HEK293 (cell line): Measurements from ENCODE around the gene ASF1A.

ENCODE experiments used
- CTCF ChIA-PET: fragments of 350-600 bp; formaldehyde crosslinking; extraction: SDS; loops from one replicate; lab custom pipeline; 2021; ENCODE audit warnings: antibody characterized with exemption; lab: Yijun Ruan, JAX
- POLR2A ChIA-PET: fragments of 300-600 bp; formaldehyde crosslinking; extraction: SDS; loops from one replicate; lab custom pipeline; 2020; ENCODE audit warnings: antibody characterized with exemption, inconsistent platforms; lab: Yijun Ruan, JAX
- H3K27ac ChIP-seq: fragments of 200-500 bp; sonication (Bioruptor generic); 2 replicates; pipeline ENCODE4 v1.5.1; 2014; ENCODE audit warnings: low read depth, low read length, control low read depth, inconsistent platforms; ENCODE audit errors: extremely low read depth
- H3K36me3 ChIP-seq, 2 experiments: fragments of 200-500 bp in 1 of 2; sonication (Bioruptor generic) in 1 of 2; 1 replicate in 1 of 2; 2 replicates in 1 of 2; pipeline ENCODE4 v1.5.1; 2014 to 2017; ENCODE audit warnings: inconsistent platforms in 2 of 2, low read length in 2 of 2; ENCODE audit not compliant: control insufficient read depth in 2 of 2, insufficient read depth in 1 of 2
- H3K4me1 ChIP-seq: fragments of 200-500 bp; sonication (Bioruptor generic); 2 replicates; pipeline ENCODE4 v1.5.1; 2014; ENCODE audit warnings: mild to moderate bottlenecking, low read length, inconsistent platforms; ENCODE audit not compliant: control insufficient read depth, insufficient read depth
- H3K4me3 ChIP-seq: 2 replicates; pipeline ENCODE4 v1.5.1; 2011; ENCODE audit warnings: low read depth, mild to moderate bottlenecking, control low read depth, low read length, moderate library complexity
- H3K9me3 ChIP-seq: fragments of 200-500 bp; sonication (Bioruptor generic); 2 replicates; pipeline ENCODE4 v1.5.1; 2014; ENCODE audit warnings: low read depth, low read length, inconsistent platforms; ENCODE audit not compliant: control insufficient read depth, insufficient read depth
- BCL6B ChIP-seq: fragments of 450-650 bp; formaldehyde crosslinking; IDR thresholded peaks from 2 replicates; pipeline ENCODE4 v1.5.1; 2017; ENCODE audit warnings: missing biosample characterization, missing genetic modification characterization
- FEZF1 ChIP-seq: fragments of 450-650 bp; formaldehyde crosslinking; IDR thresholded peaks from 2 replicates; pipeline ENCODE4 v1.5.1; 2016; ENCODE audit warnings: missing biosample characterization, missing genetic modification characterization
- OVOL3 ChIP-seq: fragments of 450-650 bp; formaldehyde crosslinking; IDR thresholded peaks from 2 replicates; pipeline ENCODE4 v1.5.1; 2016; ENCODE audit warnings: missing biosample characterization, missing genetic modification characterization
- PRDM6 ChIP-seq: fragments of 450-650 bp; formaldehyde crosslinking; IDR thresholded peaks from 2 replicates; pipeline ENCODE4 v1.5.1; 2017; ENCODE audit warnings: missing biosample characterization, missing genetic modification characterization
- ZIC2 ChIP-seq: fragments of 450-650 bp; formaldehyde crosslinking; IDR thresholded peaks from 2 replicates; pipeline ENCODE4 v1.5.1; 2016; ENCODE audit warnings: missing biosample characterization, missing genetic modification characterization
- ZNF174 ChIP-seq: fragments of 450-650 bp; formaldehyde crosslinking; IDR thresholded peaks from 2 replicates; pipeline ENCODE4 v1.5.0; 2017; ENCODE audit warnings: missing biosample characterization, mild to moderate bottlenecking, missing genetic modification characterization
- ZNF202 ChIP-seq: fragments of 450-650 bp; formaldehyde crosslinking; IDR thresholded peaks from 2 replicates; pipeline ENCODE4 v1.5.1; 2016; ENCODE audit warnings: missing biosample characterization, missing genetic modification characterization, borderline replicate concordance
- ZNF394 ChIP-seq: fragments of 450-650 bp; formaldehyde crosslinking; IDR thresholded peaks from 2 replicates; pipeline ENCODE4 v1.5.1; 2016; ENCODE audit warnings: missing biosample characterization, missing genetic modification characterization, mild to moderate bottlenecking, moderate library complexity, borderline replicate concordance
- ZNF404 ChIP-seq: fragments of 450-650 bp; formaldehyde crosslinking; IDR thresholded peaks from 2 replicates; pipeline ENCODE4 v1.5.1; 2017; ENCODE audit warnings: missing biosample characterization, missing genetic modification characterization
- ZNF48 ChIP-seq: fragments of 450-650 bp; formaldehyde crosslinking; IDR thresholded peaks from 2 replicates; pipeline ENCODE4 v1.5.1; 2016; ENCODE audit warnings: missing biosample characterization, missing genetic modification characterization
- ZNF521 ChIP-seq: fragments of 450-650 bp; formaldehyde crosslinking; IDR thresholded peaks from 2 replicates; pipeline ENCODE4 v1.5.1; 2017; ENCODE audit warnings: missing biosample characterization, mild to moderate bottlenecking, missing genetic modification characterization
- TF ChIP-seq, protein P1 (sequence below): fragments of 450-650 bp; formaldehyde crosslinking; IDR thresholded peaks from 2 replicates; pipeline ENCODE4 v1.5.1; 2017; ENCODE audit warnings: missing biosample characterization, missing genetic modification characterization
- TF ChIP-seq, protein P2 (sequence below): fragments of 450-650 bp; formaldehyde crosslinking; IDR thresholded peaks from 2 replicates; pipeline ENCODE4 v1.5.1; 2016; ENCODE audit warnings: missing biosample characterization, missing genetic modification characterization
- TF ChIP-seq, protein P3 (sequence below): IDR thresholded peaks from 2 replicates; pipeline ENCODE4 v1.6.1; 2011; ENCODE audit warnings: mild to moderate bottlenecking, low read depth, low read length, borderline replicate concordance

Gene ASF1A

DNA sequence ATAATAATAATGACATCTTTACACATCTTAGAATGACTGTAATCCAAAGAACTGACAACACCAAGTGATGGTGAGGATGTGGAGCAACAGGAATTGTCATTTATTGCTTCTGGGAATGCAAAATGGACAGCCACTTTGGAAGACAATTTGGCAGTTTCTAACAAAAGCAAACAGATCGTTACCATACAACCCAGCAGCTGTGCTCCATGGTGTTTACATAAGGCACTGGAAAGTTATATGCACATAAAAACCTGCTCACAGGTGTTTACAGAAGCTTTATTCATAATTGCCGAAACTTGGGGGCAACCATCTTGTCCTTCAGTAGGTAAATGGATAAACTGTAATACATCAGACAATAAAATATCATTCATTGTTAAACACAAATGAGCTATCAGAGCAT, 18.3 kb upstream of the ASF1A start:
- CTCF ChIA-PET = interaction anchor here (0.7 to 1.1 kb wide), 3 partner anchors 34 to 235 kb away, joined by 3 to 4 read pairs (median 3); partner anchors contain the start of gene MCM9
- no peaks in the 10 kb centered on the region for H3K9me3 ChIP-seq
- TF ChIP-seq ZNF394 (tag by site-specific recombination) (no peak), ZNF404 (no peak), ZNF174 (tag by site-specific recombination) (no peak), OVOL3 (tag by site-specific recombination) (no peak), ZNF521 (tag by site-specific recombination) (no peak), ZIC2 (tag by site-specific recombination) (no peak), PRDM6 (tag by site-specific recombination) (0 out of 2 replicates have a peak, but pooled peaks have one; percentile 18), FEZF1 (tag by site-specific recombination) (0 out of 2 replicates have a peak, but pooled peaks have one; percentile 38), BCL6B (peak; percentile 72; the same call in 1 of the 2 replicates), ZNF202 (tag by site-specific recombination) (no peak)
- TF ChIP-seq, protein P1, sequence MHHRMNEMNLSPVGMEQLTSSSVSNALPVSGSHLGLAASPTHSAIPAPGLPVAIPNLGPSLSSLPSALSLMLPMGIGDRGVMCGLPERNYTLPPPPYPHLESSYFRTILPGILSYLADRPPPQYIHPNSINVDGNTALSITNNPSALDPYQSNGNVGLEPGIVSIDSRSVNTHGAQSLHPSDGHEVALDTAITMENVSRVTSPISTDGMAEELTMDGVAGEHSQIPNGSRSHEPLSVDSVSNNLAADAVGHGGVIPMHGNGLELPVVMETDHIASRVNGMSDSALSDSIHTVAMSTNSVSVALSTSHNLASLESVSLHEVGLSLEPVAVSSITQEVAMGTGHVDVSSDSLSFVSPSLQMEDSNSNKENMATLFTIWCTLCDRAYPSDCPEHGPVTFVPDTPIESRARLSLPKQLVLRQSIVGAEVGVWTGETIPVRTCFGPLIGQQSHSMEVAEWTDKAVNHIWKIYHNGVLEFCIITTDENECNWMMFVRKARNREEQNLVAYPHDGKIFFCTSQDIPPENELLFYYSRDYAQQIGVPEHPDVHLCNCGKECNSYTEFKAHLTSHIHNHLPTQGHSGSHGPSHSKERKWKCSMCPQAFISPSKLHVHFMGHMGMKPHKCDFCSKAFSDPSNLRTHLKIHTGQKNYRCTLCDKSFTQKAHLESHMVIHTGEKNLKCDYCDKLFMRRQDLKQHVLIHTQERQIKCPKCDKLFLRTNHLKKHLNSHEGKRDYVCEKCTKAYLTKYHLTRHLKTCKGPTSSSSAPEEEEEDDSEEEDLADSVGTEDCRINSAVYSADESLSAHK (tag by site-specific recombination) = peak; percentile 32; the same call in 1 of the 2 replicates
- TF ChIP-seq, protein P2, sequence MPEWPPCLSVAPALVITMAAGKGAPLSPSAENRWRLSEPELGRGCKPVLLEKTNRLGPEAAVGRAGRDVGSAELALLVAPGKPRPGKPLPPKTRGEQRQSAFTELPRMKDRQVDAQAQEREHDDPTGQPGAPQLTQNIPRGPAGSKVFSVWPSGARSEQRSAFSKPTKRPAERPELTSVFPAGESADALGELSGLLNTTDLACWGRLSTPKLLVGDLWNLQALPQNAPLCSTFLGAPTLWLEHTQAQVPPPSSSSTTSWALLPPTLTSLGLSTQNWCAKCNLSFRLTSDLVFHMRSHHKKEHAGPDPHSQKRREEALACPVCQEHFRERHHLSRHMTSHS (tag by site-specific recombination) = no peak
- TF ChIP-seq, all 188 proteins: peak for 4
- Histone ChIP-seq H3K27ac (no peak overlapping the region), H3K36me3 (no peaks in the 10 kb centered on the region; a peak in 1 of 3 replicates), H3K4me3 (no peak overlapping the region), H3K4me1 (no peaks in the 10 kb centered on the region)
- POLR2A ChIA-PET = no interaction called here

DNA sequence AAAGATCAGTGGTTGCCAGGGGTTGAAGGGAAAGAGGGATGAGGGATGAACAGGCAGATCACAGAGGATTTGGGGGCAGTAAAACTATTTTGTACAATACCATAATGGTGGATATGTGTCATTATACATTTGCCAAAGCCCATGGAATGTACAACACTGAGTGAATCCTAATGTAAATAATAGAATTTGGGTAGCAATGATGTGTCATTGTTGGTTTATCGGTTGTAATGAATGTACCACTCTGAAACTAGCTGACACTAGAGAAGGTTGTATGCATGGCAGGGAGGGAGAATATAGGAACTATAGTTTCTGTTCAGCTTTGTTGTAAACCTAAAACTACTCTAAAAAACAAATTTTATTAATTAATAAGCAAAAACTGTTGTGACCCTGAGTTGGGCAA, 17.8 kb upstream of the ASF1A start:
- ChIA-PET CTCF (interaction anchor here (0.6 to 1.1 kb wide), 5 partner anchors 10 to 234 kb away, joined by 3 to 4 read pairs (median 3); partner anchors contain the start of gene MCM9), POLR2A (interaction anchor here (1.0 kb wide), 1 partner anchor 167 kb away, joined by 4 read pairs; no protein-coding TSS in a partner anchor)
- Histone ChIP-seq H3K4me3 (no peak overlapping the region), H3K27ac (no peak overlapping the region), H3K4me1 (no peaks in the 10 kb centered on the region), H3K36me3 (no peaks in the 10 kb centered on the region; a peak in 1 of 3 replicates), H3K9me3 (no peaks in the 10 kb centered on the region)
- TF ChIP-seq ZNF48 (tag by site-specific recombination) = no peak
- TF ChIP-seq, protein P3, sequence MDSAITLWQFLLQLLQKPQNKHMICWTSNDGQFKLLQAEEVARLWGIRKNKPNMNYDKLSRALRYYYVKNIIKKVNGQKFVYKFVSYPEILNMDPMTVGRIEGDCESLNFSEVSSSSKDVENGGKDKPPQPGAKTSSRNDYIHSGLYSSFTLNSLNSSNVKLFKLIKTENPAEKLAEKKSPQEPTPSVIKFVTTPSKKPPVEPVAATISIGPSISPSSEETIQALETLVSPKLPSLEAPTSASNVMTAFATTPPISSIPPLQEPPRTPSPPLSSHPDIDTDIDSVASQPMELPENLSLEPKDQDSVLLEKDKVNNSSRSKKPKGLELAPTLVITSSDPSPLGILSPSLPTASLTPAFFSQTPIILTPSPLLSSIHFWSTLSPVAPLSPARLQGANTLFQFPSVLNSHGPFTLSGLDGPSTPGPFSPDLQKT = no peak
